Endothelial cell of umbilical vein (primary cell): ENCODE data around the gene LMAN1L. TPM values are rescaled to one million over a fixed set of nuclear protein-coding genes. Genes with fewer than 3 reads are reported as not detected.

Experiments
- BruUV-seq: library from RNA; stranded (reverse); fragments of 400-500 nt; replicated peaks from 2 replicates; lab custom pipeline; 2021; lab: Mats Ljungman, UMichigan
- CTCF ChIA-PET: fragments of 300-600, 350-600 bp; sonication (Branson Sonifier 250); formaldehyde crosslinking; loops from one replicate; lab custom pipeline; 2021; ENCODE audit warnings: antibody characterized with exemption, inconsistent platforms; lab: Charles Lee
- POLR2A ChIA-PET: fragments of 300-600, 350-600 bp; sonication (Branson Sonifier 250); formaldehyde crosslinking; loops from one replicate; lab custom pipeline; 2021; ENCODE audit warnings: antibody characterized with exemption, inconsistent platforms; lab: Charles Lee
- DNase-seq: peaks from one replicate; pipeline ENCODE4 v3.0.0-alpha.2; 2011; ENCODE audit warnings: low read depth, low spot score
- FAIRE-seq: peaks from 2 replicates; lab custom pipeline; 2011; peaks lifted over from hg19 to GRCh38; lab: Jason Lieb, UNC
- H2AFZ ChIP-seq: 2 replicates; pipeline ENCODE4 v1.6.0; 2012; ENCODE audit warnings: low read depth, low read length, control low read depth, inconsistent platforms
- H3K27ac ChIP-seq: 2 replicates; pipeline ENCODE4 v1.5.1; 2011; ENCODE audit warnings: low read depth, mild to moderate bottlenecking, control low read depth, low read length, moderate library complexity; ENCODE audit not compliant: insufficient read depth
- H3K27me3 ChIP-seq, 2 experiments: 2 replicates each; pipeline versions ENCODE4 v1.6.0 to v1.6.1; 2011; ENCODE audit warnings: low read length in 2 of 2, mixed read lengths in 1 of 2; ENCODE audit not compliant: control insufficient read depth in 2 of 2, insufficient read depth in 2 of 2
- H3K36me3 ChIP-seq, 2 experiments: 2 replicates in 1 of 2; 3 replicates in 1 of 2; pipeline ENCODE4 v1.5.1; 2011; ENCODE audit warnings: low read length in 2 of 2, mild to moderate bottlenecking in 1 of 2, moderate library complexity in 1 of 2; ENCODE audit not compliant: control insufficient read depth in 2 of 2, insufficient read depth in 2 of 2; ENCODE audit errors: extremely low read depth in 1 of 2
- H3K4me1 ChIP-seq: 3 replicates; pipeline ENCODE4 v1.5.1; 2011; ENCODE audit warnings: mild to moderate bottlenecking, low read length; ENCODE audit not compliant: control insufficient read depth, insufficient read depth; ENCODE audit errors: extremely low read depth
- H3K4me2 ChIP-seq: 2 replicates; pipeline ENCODE4 v1.6.1; 2011; ENCODE audit warnings: low read length, control low read depth, mixed read lengths; ENCODE audit not compliant: insufficient read depth
- H3K4me3 ChIP-seq, 3 experiments: fragments of 200-600 bp in 1 of 3; sonication (generic), shearing (Covaris generic) in 1 of 3; replicated peaks in 1 of 3; 2 replicates each; pipeline ENCODE4 v1.5.1; 2011 to 2016; ENCODE audit warnings: control low read depth in 3 of 3, low read length in 3 of 3, mild to moderate bottlenecking in 2 of 3, inconsistent platforms in 1 of 3, low read depth in 1 of 3, moderate library complexity in 1 of 3; ENCODE audit not compliant: insufficient read depth in 1 of 3
- H3K79me2 ChIP-seq: 2 replicates; pipeline ENCODE4 v1.6.0; 2012; ENCODE audit warnings: low read length, inconsistent platforms; ENCODE audit not compliant: control insufficient read depth, insufficient read depth
- H3K9ac ChIP-seq: replicated peaks from 2 replicates; pipeline ENCODE3; 2011; ENCODE audit warnings: low read length, control low read depth; ENCODE audit not compliant: insufficient read depth; ENCODE audit errors: extremely low read depth
- H3K9me1 ChIP-seq: replicated peaks from 3 replicates; pipeline ENCODE4 v1.6.0; 2011; ENCODE audit warnings: mild to moderate bottlenecking, low read length; ENCODE audit not compliant: control insufficient read depth, insufficient read depth; ENCODE audit errors: extremely low read depth
- H3K9me3 ChIP-seq: replicated peaks from 2 replicates; pipeline ENCODE4 v1.5.1; 2012; ENCODE audit warnings: low read length, inconsistent platforms; ENCODE audit not compliant: control insufficient read depth, insufficient read depth
- H4K20me1 ChIP-seq: replicated peaks from 2 replicates; pipeline ENCODE3; 2011; ENCODE audit warnings: mild to moderate bottlenecking, low read length; ENCODE audit not compliant: control insufficient read depth, insufficient read depth; ENCODE audit errors: extremely low read depth
- EZH2 ChIP-seq: IDR thresholded peaks from 2 replicates; pipeline ENCODE4 v1.6.1; 2012; ENCODE audit warnings: borderline replicate concordance, low read depth, mild to moderate bottlenecking, moderate library complexity, low read length, inconsistent platforms; ENCODE audit not compliant: severe bottlenecking
- FOS ChIP-seq: IDR thresholded peaks from 2 replicates; pipeline ENCODE4 v1.6.1; 2011; ENCODE audit warnings: mild to moderate bottlenecking, low read length, moderate library complexity, borderline replicate concordance; ENCODE audit not compliant: insufficient read depth
- GATA2 ChIP-seq: IDR thresholded peaks from 2 replicates; pipeline ENCODE4 v1.7.0; 2011; ENCODE audit warnings: low read depth, mild to moderate bottlenecking, moderate library complexity, mixed read lengths, low read length; ENCODE audit not compliant: insufficient read length, insufficient read depth
- JUN ChIP-seq: IDR thresholded peaks from 2 replicates; pipeline ENCODE4 v1.6.1; 2011; ENCODE audit warnings: borderline replicate concordance, low read depth; ENCODE audit not compliant: insufficient read length, insufficient read depth
- MYC ChIP-seq: IDR thresholded peaks from one replicate; pipeline ENCODE4 v1.6.1; 2011; ENCODE audit warnings: mild to moderate bottlenecking, low read depth, low read length
- POLR2A ChIP-seq: IDR thresholded peaks from 2 replicates; pipeline ENCODE4 v1.6.1; 2012; ENCODE audit warnings: low read depth, mild to moderate bottlenecking, control low read depth, low read length
- POLR2AphosphoS5 ChIP-seq: IDR thresholded peaks from 2 replicates; pipeline ENCODE4 v1.6.1; 2012; ENCODE audit warnings: low read depth, mild to moderate bottlenecking, control low read depth, low read length, moderate library complexity; ENCODE audit not compliant: insufficient read depth
- dilution Hi-C: fragments of 300-500 bp; cut with MboI; formaldehyde crosslinking; loops from one replicate; pipeline ENCODE4 v1.15.0; 2019; ENCODE audit warnings: low sequenced_read_pairs; ENCODE audit not compliant: extremely low pct_ligation_motif_present
- intact Hi-C: fragments of 100-400 bp; cut with micrococcal nuclease; formaldehyde crosslinking; loops from one replicate; pipeline ENCODE4 v1.10.0; 2022
- polyA plus RNA-seq, 4 experiments: library from polyadenylated mRNA; depleted of rRNA in 3 of 4; stranded (reverse) in 3 of 4; unstranded in 1 of 4; fragments of >200 nt; gene quantifications; 2 replicates each; pipeline versions ENCODE4 v1.2.1 to v1.2.3, GENCODE V29; 2011 to 2012; ENCODE audit warnings: missing spikeins in 1 of 4
- total RNA-seq: library from RNA; stranded (reverse); gene quantifications from 2 replicates; pipeline ENCODE4 v1.2.3, GENCODE V29; 2021
- TF ChIP-seq, protein P1 (sequence below): IDR thresholded peaks from 2 replicates; pipeline ENCODE4 v1.6.1; 2011; ENCODE audit not compliant: insufficient read depth, insufficient read length
- TF ChIP-seq, protein P2 (sequence below), 2 donors: IDR thresholded peaks; 1 replicate in 1 of 2; 2 replicates in 1 of 2; pipeline ENCODE4 v1.5.1; 2011; ENCODE audit warnings: low read length in 2 of 2, mild to moderate bottlenecking in 2 of 2, moderate library complexity in 2 of 2, control low read depth in 1 of 2, inconsistent platforms in 1 of 2, low read depth in 1 of 2; ENCODE audit not compliant: insufficient read depth in 1 of 2; ENCODE audit errors: extremely low read depth in 1 of 2

Gene LMAN1L
- total and polyA plus RNA-seq, 2 donors (not counting 3 experiments of a cell fraction or from before 2014, with no cell fraction given): not detected

DNA sequence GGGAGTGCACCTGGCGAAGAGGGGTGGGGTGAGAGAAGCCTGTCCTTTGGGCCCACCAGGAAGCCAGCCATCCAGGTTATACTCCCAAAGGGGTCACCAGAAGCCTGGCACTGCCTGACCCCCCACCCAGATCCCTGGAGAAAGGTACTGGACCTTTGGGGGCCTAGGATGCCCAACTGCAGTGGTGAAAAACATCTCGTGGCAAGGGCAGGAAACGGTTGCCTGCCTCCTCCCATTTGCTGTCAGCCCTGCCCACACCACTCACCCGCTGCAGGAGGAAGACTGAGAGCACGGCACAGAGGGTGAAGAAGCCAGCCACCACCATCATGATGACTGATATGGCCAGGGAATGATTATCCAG is 32.6 kb downstream of the LMAN1L start:
- ChIA-PET CTCF (interaction anchor here (1.0 to 5.3 kb wide), 6 partner anchors 13 to 76 kb away, joined by 3 to 37 read pairs (median 3); partner anchors contain the start of gene MPI), POLR2A (interaction anchor here (1.1 kb wide), 1 partner anchor 61 kb away, joined by 3 read pairs; no protein-coding TSS in a partner anchor)
- FAIRE-seq (no peak), DNase-seq (no peak)
- no TSS peak for BruUV-seq
- H3K9me3 ChIP-seq: no peaks in the 10 kb centered on the region
- TF ChIP-seq JUN (no peak), POLR2A (no peak), EZH2 (no peak), POLR2AphosphoS5 (no peak), MYC (no peak), GATA2 (no peak), FOS (no peak)
- TF ChIP-seq, protein P1, sequence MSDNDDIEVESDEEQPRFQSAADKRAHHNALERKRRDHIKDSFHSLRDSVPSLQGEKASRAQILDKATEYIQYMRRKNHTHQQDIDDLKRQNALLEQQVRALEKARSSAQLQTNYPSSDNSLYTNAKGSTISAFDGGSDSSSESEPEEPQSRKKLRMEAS: no peak
- TF ChIP-seq, protein P2, sequence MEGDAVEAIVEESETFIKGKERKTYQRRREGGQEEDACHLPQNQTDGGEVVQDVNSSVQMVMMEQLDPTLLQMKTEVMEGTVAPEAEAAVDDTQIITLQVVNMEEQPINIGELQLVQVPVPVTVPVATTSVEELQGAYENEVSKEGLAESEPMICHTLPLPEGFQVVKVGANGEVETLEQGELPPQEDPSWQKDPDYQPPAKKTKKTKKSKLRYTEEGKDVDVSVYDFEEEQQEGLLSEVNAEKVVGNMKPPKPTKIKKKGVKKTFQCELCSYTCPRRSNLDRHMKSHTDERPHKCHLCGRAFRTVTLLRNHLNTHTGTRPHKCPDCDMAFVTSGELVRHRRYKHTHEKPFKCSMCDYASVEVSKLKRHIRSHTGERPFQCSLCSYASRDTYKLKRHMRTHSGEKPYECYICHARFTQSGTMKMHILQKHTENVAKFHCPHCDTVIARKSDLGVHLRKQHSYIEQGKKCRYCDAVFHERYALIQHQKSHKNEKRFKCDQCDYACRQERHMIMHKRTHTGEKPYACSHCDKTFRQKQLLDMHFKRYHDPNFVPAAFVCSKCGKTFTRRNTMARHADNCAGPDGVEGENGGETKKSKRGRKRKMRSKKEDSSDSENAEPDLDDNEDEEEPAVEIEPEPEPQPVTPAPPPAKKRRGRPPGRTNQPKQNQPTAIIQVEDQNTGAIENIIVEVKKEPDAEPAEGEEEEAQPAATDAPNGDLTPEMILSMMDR (IDR thresholded peaks at IDR 0.05; ENCODE audit: extremely low read depth in 1 of 2, insufficient read depth in 1 of 2, low read depth in 1 of 2, low read length in 2 of 2): no peak
- H3K9me1 ChIP-seq: no peaks in the 10 kb centered on the region
- H3K9ac ChIP-seq: no peak overlapping the region
- intact Hi-C loops: no loop called here
- no peak overlapping the region for H3K4me2 ChIP-seq
- H3K4me1 ChIP-seq: peaks cover 11% of the 10 kb centered on the region
- H2AFZ ChIP-seq: no peak overlapping the region
- peaks cover 2% of the 10 kb centered on the region for H3K79me2 ChIP-seq
- dilution Hi-C loops: no loop called here
- no peak overlapping the region for H3K4me3 ChIP-seq
- H4K20me1 ChIP-seq: no peaks in the 10 kb centered on the region
- H3K27me3 ChIP-seq: no peaks in the 10 kb centered on the region
- no peak overlapping the region for H3K27ac ChIP-seq
- peaks cover under 1 to 23% of the 10 kb centered on the region in 2 experiments for H3K36me3 ChIP-seq
